Fibroblast of gingiva (primary cell): ENCODE measurements around the gene SOX5.
"Not testable (repeated sequence)": the region's sequence is repeated elsewhere in the genome, so short reads cannot be mapped to it uniquely, and the experiment has no call there.

Experiments
- DNase-seq: peaks from one replicate; pipeline ENCODE4 v3.0.0-alpha.2; 2011; ENCODE audit warnings: low read depth

SOX5 gene

DNA sequence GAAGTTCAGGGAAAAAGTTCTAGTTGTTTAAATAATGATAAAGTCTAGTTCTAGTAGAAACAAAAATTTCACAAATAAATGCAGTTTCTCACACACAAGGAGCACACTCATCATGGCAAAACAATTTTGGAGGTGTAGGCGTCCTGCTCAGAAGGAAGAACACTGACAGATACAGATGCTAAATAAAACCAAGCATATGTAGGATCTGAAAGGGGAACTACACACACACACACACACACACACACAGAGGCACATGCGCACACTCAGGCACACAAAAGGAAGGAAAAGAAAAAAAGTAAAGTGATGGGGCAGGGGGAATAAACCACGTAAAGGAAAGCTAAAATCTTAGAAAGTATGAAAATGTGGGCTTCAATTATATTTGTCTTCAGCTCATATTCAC, 117.7 kb downstream of the SOX5 start:
- no peak for DNase-seq

GRCh38 chr12:23830210-23830609, 119.3 kb downstream of the SOX5 start:
- no peak for DNase-seq

GRCh38 chr12:23827353-23827752, 122.1 kb downstream of the SOX5 start:
- DNase-seq, result no peak

GRCh38 chr12:23825124-23825523, 124.3 kb downstream of the SOX5 start:
- not testable (repeated sequence) for DNase-seq

DNA sequence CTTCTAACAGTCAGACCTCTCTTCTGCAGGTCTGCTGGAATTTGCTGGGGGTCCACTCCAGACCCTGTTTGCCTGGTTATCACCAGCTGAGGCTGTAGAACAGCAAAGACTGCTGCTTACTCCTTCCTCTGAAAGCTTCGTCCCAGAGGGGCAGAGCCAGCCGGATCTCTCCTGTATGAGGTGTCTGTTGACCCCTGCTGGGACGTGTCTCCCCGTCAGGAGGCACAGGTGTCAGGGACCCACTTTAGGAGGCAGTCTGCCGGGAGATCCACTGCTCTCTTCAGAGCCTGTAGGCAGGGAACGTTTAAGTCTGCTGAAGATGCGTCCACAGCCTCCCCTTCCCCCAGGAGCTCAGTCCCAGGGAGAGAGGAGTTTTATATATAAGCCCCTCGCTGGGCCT, 125.1 kb downstream of the SOX5 start:
- DNase-seq, result no peak

DNA sequence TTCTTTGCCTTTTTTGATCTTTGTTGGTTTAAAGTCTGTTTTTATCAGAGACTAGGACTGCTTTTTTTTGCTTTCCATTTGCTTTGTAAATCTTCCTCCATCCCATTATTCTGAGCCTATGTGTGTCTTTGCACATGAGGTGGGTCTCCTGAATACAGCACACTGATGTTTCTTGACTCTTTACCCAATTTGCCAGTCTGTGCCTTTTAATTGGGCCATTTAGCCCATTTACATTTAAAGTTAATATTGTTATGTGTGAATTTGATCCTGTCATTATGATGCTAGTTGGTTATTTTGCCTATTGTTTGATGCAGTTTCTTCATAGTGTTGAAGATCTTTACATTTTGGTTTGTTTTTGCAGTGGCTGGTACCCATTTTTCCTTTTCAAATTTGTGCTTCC, 126.6 kb downstream of the SOX5 start:
- DNase-seq, result not testable (repeated sequence)

- DNase-seq, result no peak
Measured at GRCh38 chr12:23817345-23817744, 132.1 kb downstream of the SOX5 start.

GRCh38 chr12:23816394-23816851, 133.0 kb downstream of the SOX5 start:
- DNase-seq, result no peak

GRCh38 chr12:23815810-23816209, 133.7 kb downstream of the SOX5 start:
- DNase-seq, result no peak

- no peak for DNase-seq
Measured at GRCh38 chr12:23813206-23813605, 136.3 kb downstream of the SOX5 start.

GRCh38 chr12:23810329-23810902, 139.1 kb downstream of the SOX5 start:
- DNase-seq, result no peak

- DNase-seq, result no peak
Measured at GRCh38 chr12:23803540-23803939, 145.9 kb downstream of the SOX5 start.

GRCh38 chr12:23795494-23795893, 154.0 kb downstream of the SOX5 start:
- no peak for DNase-seq

DNA sequence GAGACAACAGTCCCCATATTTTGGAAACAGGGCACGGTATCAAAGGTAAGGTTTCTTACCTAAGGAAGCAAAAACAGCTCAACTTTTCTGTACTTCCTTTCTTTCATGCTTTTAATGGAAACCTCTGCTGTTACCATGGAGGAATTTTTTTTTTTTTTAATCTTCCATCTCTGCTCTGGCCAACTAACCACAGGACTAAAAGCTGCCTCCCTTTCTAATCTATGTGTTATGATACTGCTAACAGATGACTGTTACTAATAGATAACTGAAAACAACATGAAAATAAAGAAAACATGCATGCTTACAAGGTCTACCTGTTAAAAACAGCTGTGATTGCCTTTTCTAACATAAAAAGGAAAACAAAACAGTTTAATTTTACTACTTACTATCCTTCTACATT, 168.4 kb downstream of the SOX5 start:
- no peak for DNase-seq

DNA sequence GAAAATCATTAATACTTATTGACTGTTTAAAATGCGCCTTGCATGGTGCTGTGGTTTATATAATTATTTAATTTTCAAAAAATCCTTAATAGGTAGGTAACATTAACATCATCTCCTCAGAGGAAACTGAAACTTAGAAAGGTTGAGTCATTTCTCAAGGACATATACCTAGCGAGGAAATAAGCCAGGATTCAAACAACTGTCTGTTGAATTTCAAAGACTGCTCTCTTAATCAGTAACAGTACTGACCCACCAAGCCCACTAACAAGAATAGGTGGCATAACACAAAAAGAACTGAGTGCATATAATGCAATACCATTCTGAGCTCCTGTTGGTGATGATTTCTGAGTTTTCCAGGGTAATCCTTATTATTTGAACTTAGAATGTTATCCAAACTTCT, 174.3 kb downstream of the SOX5 start:
- no peak for DNase-seq

DNA sequence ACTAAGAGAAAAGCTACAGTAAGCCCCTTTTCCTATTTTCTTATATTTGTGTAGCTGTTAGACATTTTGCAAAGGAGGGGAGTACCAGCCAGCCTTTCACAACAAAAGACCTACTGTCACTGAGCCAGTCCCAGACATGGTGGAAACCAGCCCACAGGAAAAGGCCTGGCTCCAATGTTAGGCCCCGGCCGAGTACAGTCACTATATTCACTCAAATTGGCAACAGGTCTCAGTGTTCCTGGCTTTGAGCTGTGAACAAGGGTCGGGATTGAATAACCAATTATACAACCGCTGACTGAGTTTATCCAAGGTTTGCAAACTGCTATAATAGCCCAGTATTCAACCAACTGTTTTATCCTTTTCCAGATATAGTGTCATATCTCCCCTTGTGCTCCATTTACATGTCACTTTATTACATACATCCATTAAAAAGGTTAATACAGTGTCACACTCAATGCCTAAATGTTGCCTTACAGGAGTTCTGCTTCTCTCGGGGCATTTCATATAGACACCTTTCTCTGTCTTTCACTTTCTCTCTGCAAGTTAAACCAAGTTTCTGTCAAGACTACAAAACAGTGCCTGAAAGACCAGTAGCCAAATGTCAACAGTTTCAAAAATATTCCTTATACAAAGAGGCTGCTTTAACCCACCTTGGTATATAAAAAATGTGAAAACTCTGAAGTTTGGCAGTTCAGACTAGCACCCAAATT, 178.1 kb downstream of the SOX5 start:
- DNase-seq, result no peak

GRCh38 chr12:23770202-23770938, 179.1 kb downstream of the SOX5 start:
- DNase-seq, result no peak

GRCh38 chr12:23767834-23768233, 181.6 kb downstream of the SOX5 start:
- no peak for DNase-seq

GRCh38 chr12:23763724-23764123, 185.7 kb downstream of the SOX5 start:
- DNase-seq, result no peak

DNA sequence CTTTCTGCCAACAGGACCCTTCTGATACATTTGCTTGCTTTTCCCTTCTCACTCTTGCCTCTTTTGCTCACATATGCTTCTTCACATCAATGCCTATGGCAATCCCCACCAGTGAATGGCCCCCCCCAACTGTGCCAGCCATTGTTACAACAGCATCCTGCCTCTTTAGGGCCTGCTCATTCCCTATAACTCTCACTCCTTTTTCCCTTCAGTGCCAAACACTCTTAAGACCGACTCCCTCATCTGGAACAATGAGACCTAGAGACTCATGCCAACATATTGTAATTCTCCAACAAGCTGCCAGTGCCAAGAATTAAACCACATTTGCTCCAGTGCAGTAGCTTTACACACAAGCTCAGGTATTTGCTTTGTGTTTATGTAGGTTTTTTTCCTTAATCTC, 189.0 kb downstream of the SOX5 start:
- DNase-seq, result peak; percentile 4

- no peak for DNase-seq
Measured at GRCh38 chr12:23758608-23759007, 190.9 kb downstream of the SOX5 start.

GRCh38 chr12:23757541-23757962, 191.9 kb downstream of the SOX5 start:
- no peak for DNase-seq

DNA sequence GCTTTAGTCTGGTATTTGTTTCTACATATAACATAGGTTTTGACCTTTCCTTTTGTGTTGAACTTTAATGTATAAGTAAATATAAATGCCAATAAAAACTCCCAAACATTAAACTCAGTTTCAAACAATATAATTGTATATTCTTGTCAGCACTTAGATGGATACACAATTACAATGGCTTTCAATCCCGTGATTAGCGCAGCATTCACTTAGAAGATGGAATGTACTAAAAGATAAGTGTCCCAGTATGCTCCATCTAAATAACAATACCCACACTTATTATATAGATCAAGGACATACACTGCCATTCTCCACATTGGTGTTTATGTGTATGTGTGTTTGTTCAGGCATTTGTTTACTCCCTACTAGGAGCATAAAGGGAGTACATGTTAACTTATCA, 193.1 kb downstream of the SOX5 start:
- no peak for DNase-seq
